ENCODE data around the gene SIL1. TPM values are rescaled to one million over a fixed set of nuclear protein-coding genes. Genes with fewer than 3 reads are reported as not detected.
A peak's percentile ranks its signal among the peaks of the same experiment; 100 is the strongest.

The SIL1 gene
- total RNA-seq, 1 donor from 2014 or later = 41.6 TPM

- H3K9me3 ChIP-seq (ENCODE audit: insufficient read depth, low read depth, low read length) = no peaks in the 10 kb centered on the region
- peaks cover 27% of the 10 kb centered on the region for H3K4me1 Mint-ChIP-seq (ENCODE audit: low read depth, unreplicated experiment)
- peak overlapping the region; percentile 32 for H3K4me2 ChIP-seq (ENCODE audit: low read length)
- H3K4me3 ChIP-seq (ENCODE audit: insufficient read depth, low read depth, low read length) = no peak overlapping the region
- TF ChIP-seq EZH2 (IDR thresholded peaks at IDR 0.05; ENCODE audit: insufficient read depth, low read length) (no peak), CTCF (IDR thresholded peaks at IDR 0.05; ENCODE audit: insufficient read depth, low read depth, low read length) (no peak)
- no peaks in the 10 kb centered on the region for H3K9me3 Mint-ChIP-seq (ENCODE audit: unreplicated experiment)
- H3K27me3 ChIP-seq (ENCODE audit: insufficient read depth, low read length) = no peaks in the 10 kb centered on the region
- no peak overlapping the region for H3K27ac ChIP-seq (ENCODE audit: low read depth, low read length)
- H3K79me2 ChIP-seq (ENCODE audit: insufficient read depth, low read length) = peaks cover 25% of the 10 kb centered on the region
- H2AFZ ChIP-seq (ENCODE audit: low read depth, low read length) = no peak overlapping the region
- DNase-seq (ENCODE audit: low read depth) = peak; percentile 64
- H4K20me1 ChIP-seq (ENCODE audit: insufficient read depth, low read length) = peaks cover 41% of the 10 kb centered on the region
- H3K27ac Mint-ChIP-seq (ENCODE audit: unreplicated experiment) = no peak overlapping the region
- peaks cover 40% of the 10 kb centered on the region for H3K4me1 ChIP-seq (ENCODE audit: insufficient read depth, low read length)
- no peak for FAIRE-seq
- no peaks in the 10 kb centered on the region for H3K36me3 ChIP-seq (ENCODE audit: insufficient read depth, low read length)
- no peaks in the 10 kb centered on the region for H3K36me3 Mint-ChIP-seq (ENCODE audit: low read depth, unreplicated experiment)
- H3K27me3 Mint-ChIP-seq (ENCODE audit: low read depth, unreplicated experiment) = no peaks in the 10 kb centered on the region
- no peak overlapping the region for H3K4me3 Mint-ChIP-seq (ENCODE audit: unreplicated experiment)
- H3K9ac ChIP-seq (ENCODE audit: low read length) = no peak overlapping the region
Observed at GRCh38 chr5:139140591-139141071, 57.5 kb downstream of the SIL1 start.

- Mint-ChIP-seq H3K27ac (ENCODE audit: unreplicated experiment) (no peak overlapping the region), H3K4me3 (ENCODE audit: unreplicated experiment) (peak overlapping the region; percentile 45), H3K27me3 (ENCODE audit: low read depth, unreplicated experiment) (no peaks in the 10 kb centered on the region), H3K9me3 (ENCODE audit: unreplicated experiment) (no peaks in the 10 kb centered on the region), H3K4me1 (ENCODE audit: low read depth, unreplicated experiment) (peaks cover 24% of the 10 kb centered on the region), H3K36me3 (ENCODE audit: low read depth, unreplicated experiment) (no peaks in the 10 kb centered on the region)
- Histone ChIP-seq H3K4me1 (ENCODE audit: insufficient read depth, low read length) (peaks cover 37% of the 10 kb centered on the region), H3K79me2 (ENCODE audit: insufficient read depth, low read length) (peaks cover 23% of the 10 kb centered on the region), H3K4me2 (ENCODE audit: low read length) (peak overlapping the region; percentile 38), H4K20me1 (ENCODE audit: insufficient read depth, low read length) (peaks cover 42% of the 10 kb centered on the region), H3K27me3 (ENCODE audit: insufficient read depth, low read length) (no peaks in the 10 kb centered on the region), H3K9ac (ENCODE audit: low read length) (no peak overlapping the region), H3K27ac (ENCODE audit: low read depth, low read length) (no peak overlapping the region), H3K9me3 (ENCODE audit: insufficient read depth, low read depth, low read length) (no peaks in the 10 kb centered on the region), H2AFZ (ENCODE audit: low read depth, low read length) (no peak overlapping the region), H3K36me3 (ENCODE audit: insufficient read depth, low read length) (no peaks in the 10 kb centered on the region), H3K4me3 (ENCODE audit: insufficient read depth, low read depth, low read length) (no peak overlapping the region)
- no peak for TF ChIP-seq EZH2 (IDR thresholded peaks at IDR 0.05; ENCODE audit: insufficient read depth, low read length)
- TF ChIP-seq CTCF (IDR thresholded peaks at IDR 0.05; ENCODE audit: insufficient read depth, low read depth, low read length) = no peak
- FAIRE-seq (no peak), DNase-seq (ENCODE audit: low read depth) (peak; percentile 61)
Observed at GRCh38 chr5:139138809-139139208, 59.4 kb downstream of the SIL1 start.

GRCh38 chr5:139138109-139138508 is 60.1 kb downstream of the SIL1 start:
- FAIRE-seq = no peak
- Mint-ChIP-seq H3K9me3 (ENCODE audit: unreplicated experiment) (no peaks in the 10 kb centered on the region), H3K36me3 (ENCODE audit: low read depth, unreplicated experiment) (no peaks in the 10 kb centered on the region), H3K4me3 (ENCODE audit: unreplicated experiment) (no peak overlapping the region), H3K4me1 (ENCODE audit: low read depth, unreplicated experiment) (peaks cover 27% of the 10 kb centered on the region), H3K27ac (ENCODE audit: unreplicated experiment) (peak overlapping the region; percentile 70), H3K27me3 (ENCODE audit: low read depth, unreplicated experiment) (peaks cover 3% of the 10 kb centered on the region)
- H3K27me3 ChIP-seq (ENCODE audit: insufficient read depth, low read length) = no peaks in the 10 kb centered on the region
- no peaks in the 10 kb centered on the region for H3K36me3 ChIP-seq (ENCODE audit: insufficient read depth, low read length)
- TF ChIP-seq CTCF (IDR thresholded peaks at IDR 0.05; ENCODE audit: insufficient read depth, low read depth, low read length) (no peak), EZH2 (IDR thresholded peaks at IDR 0.05; ENCODE audit: insufficient read depth, low read length) (no peak)
- peaks cover 19% of the 10 kb centered on the region for H3K79me2 ChIP-seq (ENCODE audit: insufficient read depth, low read length)
- H3K9ac ChIP-seq (ENCODE audit: low read length) = no peak overlapping the region
- H3K4me1 ChIP-seq (ENCODE audit: insufficient read depth, low read length) = peaks cover 37% of the 10 kb centered on the region
- H2AFZ ChIP-seq (ENCODE audit: low read depth, low read length) = no peak overlapping the region
- H3K4me3 ChIP-seq (ENCODE audit: insufficient read depth, low read depth, low read length) = no peak overlapping the region
- peaks cover 46% of the 10 kb centered on the region for H4K20me1 ChIP-seq (ENCODE audit: insufficient read depth, low read length)
- peak overlapping the region; percentile 38 for H3K4me2 ChIP-seq (ENCODE audit: low read length)
- peak; percentile 67 for DNase-seq (ENCODE audit: low read depth)
- H3K27ac ChIP-seq (ENCODE audit: low read depth, low read length) = no peak overlapping the region
- H3K9me3 ChIP-seq (ENCODE audit: insufficient read depth, low read depth, low read length) = no peaks in the 10 kb centered on the region
